ENCODE data around the gene FUZ.

Gene FUZ

GRCh38 chr19:49799798-49800376, 13.2 kb downstream of the FUZ start:
- TF ChIP-seq CTCF (IDR thresholded peaks at IDR 0.05; ENCODE audit: insufficient read depth, low read depth, low read length, missing control alignments) = no peak
- no peak overlapping the region for H3K4me3 ChIP-seq (ENCODE audit: low read length)
- DNase-seq (ENCODE audit: low read depth) = no peak

GRCh38 chr19:49799271-49799797, 13.8 kb downstream of the FUZ start:
- no peak for TF ChIP-seq CTCF (IDR thresholded peaks at IDR 0.05; ENCODE audit: insufficient read depth, low read depth, low read length, missing control alignments)
- DNase-seq (ENCODE audit: low read depth) = no peak

GRCh38 chr19:49798574-49798973, 14.5 kb downstream of the FUZ start:
- no peak for DNase-seq (ENCODE audit: low read depth)
- H3K4me3 ChIP-seq (ENCODE audit: low read length) = no peak overlapping the region
- no peak for TF ChIP-seq CTCF (IDR thresholded peaks at IDR 0.05; ENCODE audit: insufficient read depth, low read depth, low read length, missing control alignments)

More at GRCh38 chr19:49799271-49799797, 13.8 kb downstream of the FUZ start:
- H3K4me3 ChIP-seq (ENCODE audit: low read length) = no peak overlapping the region

DNA sequence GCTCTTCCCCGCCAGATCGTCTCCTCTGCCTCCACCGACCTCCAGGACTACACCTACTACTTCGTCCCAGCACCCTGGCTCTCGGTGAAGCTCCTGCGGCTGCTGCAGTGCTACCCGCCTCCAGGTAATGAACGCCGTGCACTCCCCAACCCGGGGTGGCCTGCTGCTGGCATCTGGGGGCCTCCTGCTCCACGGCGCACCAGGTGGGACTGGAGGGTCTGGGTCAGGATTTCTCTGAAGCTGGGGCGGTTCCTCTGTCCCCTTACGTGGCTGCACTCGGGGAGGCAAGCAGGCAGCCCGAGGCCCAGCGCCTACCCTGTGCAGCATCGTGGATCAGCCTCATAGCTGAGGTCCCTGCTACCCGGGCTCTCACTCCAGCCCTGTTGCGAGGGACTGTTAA, 17.5 kb downstream of the FUZ start:
- no peak for TF ChIP-seq CTCF (IDR thresholded peaks at IDR 0.05; ENCODE audit: insufficient read depth, low read depth, low read length, missing control alignments)
- DNase-seq (ENCODE audit: low read depth) = no peak

GRCh38 chr19:49793561-49793840, 19.6 kb downstream of the FUZ start:
- no peak for TF ChIP-seq CTCF (IDR thresholded peaks at IDR 0.05; ENCODE audit: insufficient read depth, low read depth, low read length, missing control alignments)
- peak; percentile 47 for DNase-seq (ENCODE audit: low read depth)
- no peak overlapping the region for H3K4me3 ChIP-seq (ENCODE audit: low read length)

More for the DNA sequence above, 17.5 kb downstream of the FUZ start:
- H3K4me3 ChIP-seq (ENCODE audit: low read length) = no peak overlapping the region

- no peak for DNase-seq (ENCODE audit: low read depth)
- TF ChIP-seq CTCF (IDR thresholded peaks at IDR 0.05; ENCODE audit: insufficient read depth, low read depth, low read length, missing control alignments) = no peak
- H3K4me3 ChIP-seq (ENCODE audit: low read length) = no peak overlapping the region
These were observed 20.1 kb downstream of the FUZ start for GRCh38 chr19:49792829-49793560.
